BLaER1 treated with 17β-estradiol and CSF1 and Interleukin-3, amounts not matched to agents 10 nM and 100 nM (cell line): ENCODE data around the gene PTPRR.
A peak's percentile ranks its signal among the peaks of the same experiment; 100 is the strongest.

ENCODE experiments used
- H3K27ac ChIP-seq, 11 experiments: shearing (Covaris generic); formaldehyde crosslinking; 2 replicates each; pipeline ENCODE4 v1.8.1; 2022
- H3K27me3 ChIP-seq, 11 experiments: shearing (Covaris generic); formaldehyde crosslinking; 2 replicates each; pipeline ENCODE4 v1.8.1; 2022
- H3K36me3 ChIP-seq, 11 experiments: shearing (Covaris generic); formaldehyde crosslinking; 2 replicates each; pipeline ENCODE4 v1.8.1; 2022
- H3K4me1 ChIP-seq, 10 experiments: shearing (Covaris generic); formaldehyde crosslinking; 2 replicates each; pipeline ENCODE4 v1.8.1; 2022
- H3K4me2 ChIP-seq, 11 experiments: shearing (Covaris generic); formaldehyde crosslinking; 2 replicates each; pipeline ENCODE4 v1.8.1; 2022
- H3K4me3 ChIP-seq, 10 experiments: shearing (Covaris generic); formaldehyde crosslinking; 2 replicates each; pipeline ENCODE4 v1.8.1; 2022
- H3K9ac ChIP-seq, 11 experiments: shearing (Covaris generic); formaldehyde crosslinking; 2 replicates each; pipeline ENCODE4 v1.8.1; 2022
- H3K9me3 ChIP-seq, 11 experiments: shearing (Covaris generic); formaldehyde crosslinking; replicated peaks in 1 of 11; 2 replicates each; pipeline ENCODE4 v1.8.1; 2022
- H4K20me1 ChIP-seq, 11 experiments: shearing (Covaris generic); formaldehyde crosslinking; 2 replicates each; pipeline ENCODE4 v1.8.1; 2022
- Cebpa-rat ChIP-seq, 11 experiments: shearing (Covaris generic); IDR thresholded peaks; 2 replicates each; pipeline ENCODE4 v1.8.1; 2022

PTPRR gene

GRCh38 chr12:70831543-70831942, 89.0 kb downstream of the PTPRR start:
- no peak overlapping the region for H3K27ac ChIP-seq
- no peak overlapping the region for H3K4me3 ChIP-seq
- H4K20me1 ChIP-seq = no peaks in the 10 kb centered on the region
- H3K9me3 ChIP-seq = no peaks in the 10 kb centered on the region
- H3K4me2 ChIP-seq = peak overlapping the region in 1 of 11 experiments; percentile 20; a peak in 1 of 22 replicates
- no peaks in the 10 kb centered on the region for H3K27me3 ChIP-seq
- 0 out of 20 replicates have a peak, but pooled peaks cover 0 to 4% (median 0%) of the 10 kb centered on the region in 10 experiments for H3K4me1 ChIP-seq
- TF ChIP-seq Cebpa-rat (IDR thresholded peaks at IDR 0.05) = no peak
- no peak overlapping the region for H3K9ac ChIP-seq
- H3K36me3 ChIP-seq = no peaks in the 10 kb centered on the region

- Histone ChIP-seq H3K4me2 (no peak overlapping the region), H3K27me3 (no peaks in the 10 kb centered on the region), H3K9me3 (no peaks in the 10 kb centered on the region), H3K27ac (no peak overlapping the region), H3K4me3 (no peak overlapping the region), H4K20me1 (no peaks in the 10 kb centered on the region), H3K9ac (no peak overlapping the region), H3K36me3 (no peaks in the 10 kb centered on the region), H3K4me1 (0 out of 20 replicates have a peak, but pooled peaks cover 0 to 4% (median 0%) of the 10 kb centered on the region in 10 experiments)
- TF ChIP-seq Cebpa-rat (IDR thresholded peaks at IDR 0.05) = no peak
These were observed 90.1 kb downstream of the PTPRR start for GRCh38 chr12:70830221-70831061.

GRCh38 chr12:70829070-70829469, 91.5 kb downstream of the PTPRR start:
- H3K27ac ChIP-seq = no peak overlapping the region
- H3K27me3 ChIP-seq = no peaks in the 10 kb centered on the region
- H3K4me3 ChIP-seq = no peak overlapping the region
- H4K20me1 ChIP-seq = no peaks in the 10 kb centered on the region
- no peak for TF ChIP-seq Cebpa-rat (IDR thresholded peaks at IDR 0.05)
- no peaks in the 10 kb centered on the region for H3K36me3 ChIP-seq
- no peaks in the 10 kb centered on the region for H3K9me3 ChIP-seq
- no peak overlapping the region for H3K4me2 ChIP-seq
- H3K4me1 ChIP-seq = 0 out of 20 replicates have a peak, but pooled peaks cover 0 to 4% (median 0%) of the 10 kb centered on the region in 10 experiments
- H3K9ac ChIP-seq = no peak overlapping the region

GRCh38 chr12:70828351-70828750, 92.2 kb downstream of the PTPRR start:
- Histone ChIP-seq H3K9ac (no peak overlapping the region), H3K4me3 (no peak overlapping the region), H3K36me3 (no peaks in the 10 kb centered on the region), H3K4me1 (0 out of 20 replicates have a peak, but pooled peaks cover 0 to 4% (median 0%) of the 10 kb centered on the region in 10 experiments), H3K27me3 (no peaks in the 10 kb centered on the region), H3K4me2 (no peak overlapping the region), H4K20me1 (no peaks in the 10 kb centered on the region), H3K27ac (no peak overlapping the region), H3K9me3 (no peaks in the 10 kb centered on the region; a peak in 1 of 22 replicates)
- no peak for TF ChIP-seq Cebpa-rat (IDR thresholded peaks at IDR 0.05)

- no peak overlapping the region for H3K4me2 ChIP-seq
- H3K27me3 ChIP-seq = no peaks in the 10 kb centered on the region
- no peaks in the 10 kb centered on the region for H4K20me1 ChIP-seq
- H3K9ac ChIP-seq = no peak overlapping the region
- H3K9me3 ChIP-seq = peaks cover 0 to 7% (median 5%) of the 10 kb centered on the region in 11 experiments; a peak in 6 of 22 replicates
- no peaks in the 10 kb centered on the region for H3K4me1 ChIP-seq
- no peak overlapping the region for H3K27ac ChIP-seq
- no peak for TF ChIP-seq Cebpa-rat (IDR thresholded peaks at IDR 0.05)
- no peak overlapping the region for H3K4me3 ChIP-seq
- no peaks in the 10 kb centered on the region for H3K36me3 ChIP-seq
These were observed 94.4 kb downstream of the PTPRR start for GRCh38 chr12:70826156-70826555.

GRCh38 chr12:70824511-70824910, 96.0 kb downstream of the PTPRR start:
- Histone ChIP-seq H3K36me3 (no peaks in the 10 kb centered on the region), H3K9me3 (peaks cover 9 to 20% (median 12%) of the 10 kb centered on the region in 11 experiments; a peak in 16 of 22 replicates), H3K4me2 (no peak overlapping the region), H3K9ac (no peak overlapping the region), H3K27ac (no peak overlapping the region), H4K20me1 (no peaks in the 10 kb centered on the region), H3K27me3 (no peaks in the 10 kb centered on the region), H3K4me3 (no peak overlapping the region), H3K4me1 (no peaks in the 10 kb centered on the region)
- TF ChIP-seq Cebpa-rat (IDR thresholded peaks at IDR 0.05) = no peak

- no peaks in the 10 kb centered on the region for H4K20me1 ChIP-seq
- no peak overlapping the region for H3K4me2 ChIP-seq
- H3K36me3 ChIP-seq = no peaks in the 10 kb centered on the region
- no peak overlapping the region for H3K4me3 ChIP-seq
- H3K9ac ChIP-seq = no peak overlapping the region
- H3K27me3 ChIP-seq = no peaks in the 10 kb centered on the region
- H3K9me3 ChIP-seq = peaks cover 9 to 20% (median 16%) of the 10 kb centered on the region in 11 experiments; a peak in 16 of 22 replicates
- TF ChIP-seq Cebpa-rat (IDR thresholded peaks at IDR 0.05) = no peak
- no peaks in the 10 kb centered on the region for H3K4me1 ChIP-seq
- H3K27ac ChIP-seq = no peak overlapping the region
These were observed 97.2 kb downstream of the PTPRR start for GRCh38 chr12:70823182-70823976.

GRCh38 chr12:70822412-70822811, 98.1 kb downstream of the PTPRR start:
- Histone ChIP-seq H3K27me3 (no peaks in the 10 kb centered on the region), H3K27ac (no peak overlapping the region), H3K4me2 (no peak overlapping the region), H3K9me3 (peaks cover 9 to 20% (median 16%) of the 10 kb centered on the region in 11 experiments; a peak in 16 of 22 replicates), H4K20me1 (no peaks in the 10 kb centered on the region), H3K4me3 (no peak overlapping the region), H3K36me3 (no peaks in the 10 kb centered on the region), H3K9ac (no peak overlapping the region), H3K4me1 (no peaks in the 10 kb centered on the region)
- TF ChIP-seq Cebpa-rat (IDR thresholded peaks at IDR 0.05) = no peak

GRCh38 chr12:70815971-70816391, 104.6 kb downstream of the PTPRR start:
- no peak overlapping the region for H3K27ac ChIP-seq
- no peaks in the 10 kb centered on the region for H3K4me1 ChIP-seq
- no peak for TF ChIP-seq Cebpa-rat (IDR thresholded peaks at IDR 0.05)
- no peak overlapping the region for H3K4me2 ChIP-seq
- no peaks in the 10 kb centered on the region for H3K36me3 ChIP-seq
- H3K9me3 ChIP-seq = peaks cover 8 to 25% (median 17%) of the 10 kb centered on the region in 11 experiments; a peak in 16 of 22 replicates
- no peaks in the 10 kb centered on the region for H4K20me1 ChIP-seq
- no peaks in the 10 kb centered on the region for H3K27me3 ChIP-seq
- no peak overlapping the region for H3K4me3 ChIP-seq
- no peak overlapping the region for H3K9ac ChIP-seq
